GM12878 (cell line): Measurements from ENCODE around the gene IMMT. TPM values are rescaled to one million over a fixed set of nuclear protein-coding genes. Genes with fewer than 3 reads are reported as not detected.

Experiments used
- ATF3 ChIP-seq: IDR thresholded peaks from 2 replicates; pipeline ENCODE4 v1.6.1; 2011; ENCODE audit warnings: low read depth, mild to moderate bottlenecking, low read length, moderate library complexity, borderline replicate concordance; ENCODE audit errors: extremely low read depth
- BCL11A ChIP-seq: IDR thresholded peaks from 2 replicates; pipeline ENCODE4 v1.6.1; 2011; ENCODE audit warnings: low read depth, low read length
- CHD4 ChIP-seq: fragments of 200-600 bp; sonication (generic); IDR thresholded peaks from 2 replicates; pipeline ENCODE4 v1.6.1; 2016; ENCODE audit warnings: mild to moderate bottlenecking
- EED ChIP-seq: sonication (generic); IDR thresholded peaks from 2 replicates; pipeline ENCODE4 v1.6.1; 2016; ENCODE audit warnings: antibody characterized with exemption, low read depth
- GABPA ChIP-seq: IDR thresholded peaks from 2 replicates; pipeline ENCODE4 v1.6.1; 2014; ENCODE audit warnings: antibody characterized with exemption, low read depth, mild to moderate bottlenecking, inconsistent platforms
- HDGF ChIP-seq: fragments of 450-650 bp; IDR thresholded peaks from 2 replicates; pipeline ENCODE4 v1.6.1; 2016; ENCODE audit warnings: antibody characterized with exemption
- IKZF1 ChIP-seq: fragments of 450-650 bp; conservative IDR thresholded peaks from 2 replicates; pipeline ENCODE4 v1.6.1; 2017; ENCODE audit warnings: antibody characterized with exemption, mild to moderate bottlenecking
- IKZF2 ChIP-seq, 2 experiments: fragments of 450-650 bp; IDR thresholded peaks; 2 replicates each; pipeline ENCODE4 v1.6.1; 2017; ENCODE audit warnings: mild to moderate bottlenecking in 2 of 2, moderate library complexity in 2 of 2
- MXI1 ChIP-seq: fragments of 150-350 bp; IDR thresholded peaks from 2 replicates; pipeline ENCODE4 v1.6.1; 2011; ENCODE audit warnings: low read depth, mild to moderate bottlenecking, inconsistent platforms, low read length, improper control_type of control experiment
- NR2C1 ChIP-seq: fragments of 450-650 bp; IDR thresholded peaks from 2 replicates; pipeline ENCODE4 v1.6.1; 2017; ENCODE audit warnings: antibody characterized with exemption, mild to moderate bottlenecking, moderate library complexity
- NRF1 ChIP-seq: conservative IDR thresholded peaks from 2 replicates; pipeline ENCODE4 v1.6.1; 2011; ENCODE audit warnings: mild to moderate bottlenecking, low read depth, low read length, improper control_type of control experiment
- POLR2AphosphoS2 ChIP-seq: IDR thresholded peaks from 2 replicates; pipeline ENCODE4 v1.6.1; 2011; ENCODE audit warnings: low read depth, mild to moderate bottlenecking, low read length, improper control_type of control experiment, moderate library complexity
- POLR2AphosphoS5 ChIP-seq: IDR thresholded peaks from 2 replicates; pipeline ENCODE4 v1.6.1; 2011; ENCODE audit warnings: mild to moderate bottlenecking, low read length, inconsistent platforms
- RELA ChIP-seq: fragments of 450-650 bp; IDR thresholded peaks from 2 replicates; pipeline ENCODE4 v1.8.0; 2014; ENCODE audit warnings: borderline replicate concordance; ENCODE audit not compliant: partially characterized antibody
- RUNX3 ChIP-seq: IDR thresholded peaks from 2 replicates; pipeline ENCODE4 v1.6.1; 2012; ENCODE audit warnings: low read length, inconsistent platforms
- SIN3A ChIP-seq: IDR thresholded peaks from 2 replicates; pipeline ENCODE4 v1.6.1; 2012; ENCODE audit warnings: low read depth, low read length, improper control_type of control experiment
- SIX5 ChIP-seq: IDR thresholded peaks from 2 replicates; pipeline ENCODE4 v1.6.1; 2011; ENCODE audit warnings: mild to moderate bottlenecking, low read depth, low read length, moderate library complexity; ENCODE audit not compliant: severe bottlenecking
- TCF3 ChIP-seq: IDR thresholded peaks from 2 replicates; pipeline ENCODE4 v1.6.1; 2012; ENCODE audit warnings: low read depth, mild to moderate bottlenecking, low read length, borderline replicate concordance; ENCODE audit not compliant: insufficient read depth
- YY1 ChIP-seq: IDR thresholded peaks from 2 replicates; pipeline ENCODE4 v1.6.1; 2011; ENCODE audit warnings: low read depth, mild to moderate bottlenecking, low read length
- ZBED1 ChIP-seq: IDR thresholded peaks from 2 replicates; pipeline ENCODE4 v1.6.1; 2016; ENCODE audit warnings: borderline replicate concordance
- polyA plus RNA-seq, 11 experiments: library from polyadenylated mRNA; depleted of rRNA in 4 of 11; unstranded in 6 of 11; stranded (reverse) in 5 of 11; fragments of >200 nt; fragmentation: Nextera tagmentation in 4 of 11; fragmentation: Illumina TruSeq in 1 of 11; extraction: Ambion mirVana in 4 of 11; extraction: Trizol in 1 of 11; gene quantifications; 1 replicate in 1 of 11; 2 replicates in 10 of 11; pipeline versions ENCODE4 v1.2.1 to v1.2.3, GENCODE V29; 2011 to 2016; ENCODE audit warnings: inconsistent platforms in 2 of 11, missing spikeins in 2 of 11, low read depth in 1 of 11
- total RNA-seq, 4 experiments: library from RNA; depleted of rRNA in 3 of 4; stranded (reverse); fragments of >200 nt in 3 of 4; fragmentation: Illumina TruSeq in 1 of 4; extraction: Trizol in 1 of 4; gene quantifications; 2 replicates each; pipeline versions ENCODE4 v1.2.1 to v1.2.3, GENCODE V29; 2013 to 2021
- TF ChIP-seq, protein P1 (sequence below): IDR thresholded peaks from 2 replicates; pipeline ENCODE4 v1.6.1; 2012; ENCODE audit warnings: improper control_type of control experiment, low read depth, low read length; ENCODE audit not compliant: insufficient replicate concordance
- TF ChIP-seq, protein P2 (sequence below): IDR thresholded peaks from 2 replicates; pipeline ENCODE4 v1.6.1; 2012; ENCODE audit warnings: mild to moderate bottlenecking, low read depth, low read length

IMMT gene
- total and polyA plus RNA-seq, 10 of the 15 experiments (the other 5 are each of a cell fraction or from before 2014, with no cell fraction given) = 78.4 to 149 (median 98.7) TPM

- TF ChIP-seq TCF3 (no peak), CHD4 (no peak), SIN3A (0 out of 2 replicates have a peak, but pooled peaks have one; percentile 4), HDGF (peak; percentile 59; the same call in 1 of the 2 replicates), EED (peak; percentile 32; the same call in 1 of the 2 replicates), NR2C1 (0 out of 2 replicates have a peak, but pooled peaks have one; percentile 2), BCL11A (no peak), SIX5 (peak; percentile 95), POLR2AphosphoS2 (0 out of 2 replicates have a peak, but pooled peaks have one; percentile 23), ZBED1 (no peak), RELA (no peak), NRF1 (peak; percentile 94), POLR2AphosphoS5 (peak; percentile 78; the same call in 1 of the 2 replicates), ATF3 (peak; percentile 35; the same call in 1 of the 2 replicates), IKZF2 (IDR thresholded peaks at IDR 0.05) (peak in 1 of 2 experiments; percentile 33; a peak in 2 of 4 replicates), RUNX3 (peak; percentile 56; the same call in 1 of the 2 replicates), IKZF1 (peak; percentile 84), YY1 (peak; percentile 70), MXI1 (peak; percentile 58), GABPA (0 out of 2 replicates have a peak, but pooled peaks have one; percentile 30)
- TF ChIP-seq, protein P1, sequence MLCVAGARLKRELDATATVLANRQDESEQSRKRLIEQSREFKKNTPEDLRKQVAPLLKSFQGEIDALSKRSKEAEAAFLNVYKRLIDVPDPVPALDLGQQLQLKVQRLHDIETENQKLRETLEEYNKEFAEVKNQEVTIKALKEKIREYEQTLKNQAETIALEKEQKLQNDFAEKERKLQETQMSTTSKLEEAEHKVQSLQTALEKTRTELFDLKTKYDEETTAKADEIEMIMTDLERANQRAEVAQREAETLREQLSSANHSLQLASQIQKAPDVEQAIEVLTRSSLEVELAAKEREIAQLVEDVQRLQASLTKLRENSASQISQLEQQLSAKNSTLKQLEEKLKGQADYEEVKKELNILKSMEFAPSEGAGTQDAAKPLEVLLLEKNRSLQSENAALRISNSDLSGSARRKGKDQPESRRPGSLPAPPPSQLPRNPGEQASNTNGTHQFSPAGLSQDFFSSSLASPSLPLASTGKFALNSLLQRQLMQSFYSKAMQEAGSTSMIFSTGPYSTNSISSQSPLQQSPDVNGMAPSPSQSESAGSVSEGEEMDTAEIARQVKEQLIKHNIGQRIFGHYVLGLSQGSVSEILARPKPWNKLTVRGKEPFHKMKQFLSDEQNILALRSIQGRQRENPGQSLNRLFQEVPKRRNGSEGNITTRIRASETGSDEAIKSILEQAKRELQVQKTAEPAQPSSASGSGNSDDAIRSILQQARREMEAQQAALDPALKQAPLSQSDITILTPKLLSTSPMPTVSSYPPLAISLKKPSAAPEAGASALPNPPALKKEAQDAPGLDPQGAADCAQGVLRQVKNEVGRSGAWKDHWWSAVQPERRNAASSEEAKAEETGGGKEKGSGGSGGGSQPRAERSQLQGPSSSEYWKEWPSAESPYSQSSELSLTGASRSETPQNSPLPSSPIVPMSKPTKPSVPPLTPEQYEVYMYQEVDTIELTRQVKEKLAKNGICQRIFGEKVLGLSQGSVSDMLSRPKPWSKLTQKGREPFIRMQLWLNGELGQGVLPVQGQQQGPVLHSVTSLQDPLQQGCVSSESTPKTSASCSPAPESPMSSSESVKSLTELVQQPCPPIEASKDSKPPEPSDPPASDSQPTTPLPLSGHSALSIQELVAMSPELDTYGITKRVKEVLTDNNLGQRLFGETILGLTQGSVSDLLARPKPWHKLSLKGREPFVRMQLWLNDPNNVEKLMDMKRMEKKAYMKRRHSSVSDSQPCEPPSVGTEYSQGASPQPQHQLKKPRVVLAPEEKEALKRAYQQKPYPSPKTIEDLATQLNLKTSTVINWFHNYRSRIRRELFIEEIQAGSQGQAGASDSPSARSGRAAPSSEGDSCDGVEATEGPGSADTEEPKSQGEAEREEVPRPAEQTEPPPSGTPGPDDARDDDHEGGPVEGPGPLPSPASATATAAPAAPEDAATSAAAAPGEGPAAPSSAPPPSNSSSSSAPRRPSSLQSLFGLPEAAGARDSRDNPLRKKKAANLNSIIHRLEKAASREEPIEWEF = no peak
- TF ChIP-seq, protein P2, sequence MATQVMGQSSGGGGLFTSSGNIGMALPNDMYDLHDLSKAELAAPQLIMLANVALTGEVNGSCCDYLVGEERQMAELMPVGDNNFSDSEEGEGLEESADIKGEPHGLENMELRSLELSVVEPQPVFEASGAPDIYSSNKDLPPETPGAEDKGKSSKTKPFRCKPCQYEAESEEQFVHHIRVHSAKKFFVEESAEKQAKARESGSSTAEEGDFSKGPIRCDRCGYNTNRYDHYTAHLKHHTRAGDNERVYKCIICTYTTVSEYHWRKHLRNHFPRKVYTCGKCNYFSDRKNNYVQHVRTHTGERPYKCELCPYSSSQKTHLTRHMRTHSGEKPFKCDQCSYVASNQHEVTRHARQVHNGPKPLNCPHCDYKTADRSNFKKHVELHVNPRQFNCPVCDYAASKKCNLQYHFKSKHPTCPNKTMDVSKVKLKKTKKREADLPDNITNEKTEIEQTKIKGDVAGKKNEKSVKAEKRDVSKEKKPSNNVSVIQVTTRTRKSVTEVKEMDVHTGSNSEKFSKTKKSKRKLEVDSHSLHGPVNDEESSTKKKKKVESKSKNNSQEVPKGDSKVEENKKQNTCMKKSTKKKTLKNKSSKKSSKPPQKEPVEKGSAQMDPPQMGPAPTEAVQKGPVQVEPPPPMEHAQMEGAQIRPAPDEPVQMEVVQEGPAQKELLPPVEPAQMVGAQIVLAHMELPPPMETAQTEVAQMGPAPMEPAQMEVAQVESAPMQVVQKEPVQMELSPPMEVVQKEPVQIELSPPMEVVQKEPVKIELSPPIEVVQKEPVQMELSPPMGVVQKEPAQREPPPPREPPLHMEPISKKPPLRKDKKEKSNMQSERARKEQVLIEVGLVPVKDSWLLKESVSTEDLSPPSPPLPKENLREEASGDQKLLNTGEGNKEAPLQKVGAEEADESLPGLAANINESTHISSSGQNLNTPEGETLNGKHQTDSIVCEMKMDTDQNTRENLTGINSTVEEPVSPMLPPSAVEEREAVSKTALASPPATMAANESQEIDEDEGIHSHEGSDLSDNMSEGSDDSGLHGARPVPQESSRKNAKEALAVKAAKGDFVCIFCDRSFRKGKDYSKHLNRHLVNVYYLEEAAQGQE = 0 out of 2 replicates have a peak, but pooled peaks have one; percentile 26
Measured at GRCh38 chr2:86105252-86105968, 89.9 kb downstream of the IMMT start, which contains the start of gene POLR1A (continued).
